GM11168 (cell line): Measurements from ENCODE around the gene GINS3.

Experiments
- in situ Hi-C: fragments of 300-500 bp; cut with MboI; formaldehyde crosslinking; loops from one replicate; pipeline ENCODE4 v1.12.0; 2022; ENCODE audit warnings: low sequenced_read_pairs; ENCODE audit not compliant: unreplicated experiment

The GINS3 gene

DNA sequence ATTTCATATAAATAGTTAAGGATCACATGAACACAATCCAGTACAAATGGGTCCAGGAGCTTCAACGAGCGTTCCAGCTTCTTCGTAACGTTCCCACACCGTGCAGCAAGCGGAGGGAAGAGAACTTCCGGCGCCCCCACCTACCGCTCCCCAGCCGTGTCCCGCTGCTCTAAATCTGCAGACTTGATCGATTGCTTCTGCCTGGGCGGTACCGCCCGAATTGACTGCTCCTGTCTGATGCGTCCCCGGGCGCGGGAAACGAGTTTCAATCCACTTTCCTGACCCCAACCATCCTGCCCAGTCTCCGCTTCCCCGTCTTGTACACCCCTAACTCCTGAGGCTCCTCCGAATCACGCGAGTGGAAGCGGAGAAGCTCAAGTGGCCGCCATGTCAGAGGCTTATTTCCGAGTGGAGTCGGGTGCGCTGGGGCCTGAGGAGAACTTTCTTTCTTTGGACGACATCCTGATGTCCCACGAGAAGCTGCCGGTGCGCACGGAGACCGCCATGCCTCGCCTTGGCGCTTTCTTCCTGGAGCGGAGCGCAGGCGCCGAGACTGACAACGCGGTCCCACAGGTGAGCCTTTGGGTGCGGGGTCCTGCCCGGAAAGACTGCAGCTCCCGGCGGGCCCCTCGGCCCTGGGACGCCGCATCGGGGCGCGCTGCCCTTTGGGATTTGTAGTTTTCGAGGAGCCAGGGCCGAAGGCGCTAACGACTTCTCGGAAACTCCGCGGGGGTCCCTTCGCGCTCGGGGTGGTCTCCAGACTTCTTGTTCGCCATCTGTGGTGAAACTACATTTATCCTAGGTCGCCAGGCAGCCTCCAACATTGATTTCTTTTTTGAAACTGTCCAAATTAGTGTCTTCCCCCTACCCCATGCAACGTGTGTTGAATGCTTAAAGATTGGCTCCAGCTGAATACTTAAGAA lies at the start of gene GINS3:
GINS3 (plus strand) TSS at position 257 of the 923 bp plus-strand sequence; CDS start at position 388, 131 bp downstream.
- in situ Hi-C loops, result no loop called here

DNA sequence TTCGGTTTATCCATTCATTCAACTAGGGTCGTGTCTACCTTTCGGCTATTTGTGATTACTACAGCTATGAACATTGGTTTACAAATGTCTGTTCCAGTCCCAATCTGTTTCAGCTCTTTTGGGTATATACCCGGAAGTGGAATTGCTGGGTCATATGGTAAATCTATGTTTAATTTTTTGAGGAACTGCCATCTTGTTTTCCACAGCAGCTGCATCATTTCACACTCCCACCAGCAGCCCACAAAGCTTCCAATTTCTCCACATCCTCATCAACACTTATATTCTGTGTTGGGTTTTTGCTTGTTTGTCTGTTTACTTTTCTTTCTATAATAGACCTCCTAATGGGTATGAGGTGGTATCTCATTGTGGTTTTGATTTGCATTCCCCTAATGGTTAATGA lies 48.7 kb upstream of the GINS3 start:
- in situ Hi-C loops, result no loop called here

DNA sequence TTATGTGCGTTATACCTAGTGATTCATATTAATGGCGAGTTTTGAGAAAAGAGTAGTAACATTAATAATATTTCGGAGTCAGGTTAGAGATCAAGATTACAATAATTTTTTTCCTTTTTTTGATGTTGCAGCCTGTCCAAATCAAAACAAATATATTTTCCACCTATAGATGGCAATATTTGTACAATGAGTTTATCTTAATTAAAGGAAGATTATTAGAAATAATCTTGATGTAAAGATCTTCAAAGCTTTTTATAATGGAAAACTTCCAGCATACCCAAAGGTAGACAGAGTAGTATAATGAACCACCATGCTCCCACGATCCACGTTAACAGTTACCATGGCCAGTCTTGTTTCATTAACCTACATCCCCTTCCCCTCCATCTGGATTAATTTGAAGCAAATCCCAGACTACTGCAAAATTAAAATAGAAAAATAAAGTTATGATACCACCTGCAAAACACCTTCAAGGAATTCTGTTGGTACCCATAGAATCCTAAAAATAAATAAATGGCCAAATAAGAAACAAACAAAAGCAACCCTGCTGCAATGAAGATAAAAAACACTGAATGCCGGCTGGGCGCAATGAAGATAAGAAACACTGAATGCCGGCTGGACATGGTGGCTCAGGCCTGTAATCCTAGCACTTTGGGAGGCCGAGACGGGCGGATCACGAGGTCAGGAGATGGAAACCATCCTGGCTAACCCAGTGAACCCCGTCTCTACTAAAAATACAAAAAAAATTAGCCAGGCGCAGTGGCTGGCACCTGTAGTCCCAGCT lies 46.5 kb upstream of the GINS3 start:
- in situ Hi-C loops, result no loop called here

DNA sequence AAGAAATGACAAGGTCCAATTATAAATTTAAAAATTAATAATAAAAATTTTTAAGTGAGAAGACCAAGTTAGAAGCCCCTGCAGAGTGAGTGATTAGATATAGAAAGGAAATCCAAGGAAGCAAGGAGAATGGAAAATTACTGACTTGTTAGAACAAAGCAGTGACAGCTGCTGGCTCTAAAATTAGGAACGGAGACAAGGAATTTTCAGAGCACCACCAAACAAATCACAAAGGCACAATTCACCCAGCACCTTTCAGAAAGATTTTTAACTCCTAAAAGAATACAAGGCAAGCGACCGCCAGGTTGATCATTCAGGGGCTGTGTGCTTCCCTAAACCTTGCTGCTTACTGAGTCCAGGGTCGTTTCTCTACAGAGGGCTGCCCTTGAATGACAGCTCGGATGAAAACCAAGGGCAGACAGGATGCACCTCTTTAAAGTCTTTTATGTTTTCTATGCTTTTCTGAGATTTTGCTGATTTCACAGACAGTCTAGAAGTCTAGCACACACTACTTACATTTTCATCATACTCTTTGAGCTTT lies 45.4 kb upstream of the GINS3 start:
- in situ Hi-C loops, result no loop called here

DNA sequence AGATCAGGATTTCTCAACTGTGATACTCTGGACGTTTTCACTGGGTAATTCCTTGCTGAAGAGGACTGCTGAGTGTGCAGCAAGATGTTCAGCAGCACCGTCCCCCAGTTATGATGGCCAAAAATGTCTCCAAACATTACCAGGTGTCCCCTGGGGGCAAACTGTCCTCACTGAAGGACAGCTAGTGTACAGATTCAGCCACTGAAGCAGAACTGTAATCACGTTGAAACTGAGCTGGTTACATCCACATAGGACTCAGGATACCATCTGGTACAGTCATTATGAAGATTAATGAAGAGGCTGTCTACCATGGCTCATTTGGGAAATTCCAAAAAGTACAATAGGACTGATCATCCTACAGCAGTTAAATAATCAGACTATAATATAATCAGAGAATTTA lies 43.3 kb upstream of the GINS3 start:
- in situ Hi-C loops, result no loop called here

DNA sequence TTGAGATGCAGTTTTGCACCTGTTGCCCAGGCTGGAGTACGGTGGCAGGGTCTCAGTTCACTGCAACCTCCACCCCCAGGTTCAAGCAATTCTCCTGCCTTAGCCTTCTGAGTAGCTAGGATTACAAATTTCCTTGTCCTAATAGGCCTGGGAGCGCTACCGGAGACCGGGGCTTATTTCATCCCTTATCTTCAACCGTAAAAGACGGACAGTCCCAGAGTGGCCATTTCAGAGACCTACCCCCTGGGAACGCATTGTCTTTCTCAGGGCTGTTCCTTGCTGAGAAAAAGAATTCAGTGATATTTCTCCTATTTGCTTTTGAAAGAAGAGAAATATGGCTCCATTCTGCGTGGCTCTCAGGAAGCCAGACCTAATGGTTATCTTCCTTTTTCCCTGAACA lies 39.6 kb upstream of the GINS3 start:
- in situ Hi-C loops, result no loop called here

DNA sequence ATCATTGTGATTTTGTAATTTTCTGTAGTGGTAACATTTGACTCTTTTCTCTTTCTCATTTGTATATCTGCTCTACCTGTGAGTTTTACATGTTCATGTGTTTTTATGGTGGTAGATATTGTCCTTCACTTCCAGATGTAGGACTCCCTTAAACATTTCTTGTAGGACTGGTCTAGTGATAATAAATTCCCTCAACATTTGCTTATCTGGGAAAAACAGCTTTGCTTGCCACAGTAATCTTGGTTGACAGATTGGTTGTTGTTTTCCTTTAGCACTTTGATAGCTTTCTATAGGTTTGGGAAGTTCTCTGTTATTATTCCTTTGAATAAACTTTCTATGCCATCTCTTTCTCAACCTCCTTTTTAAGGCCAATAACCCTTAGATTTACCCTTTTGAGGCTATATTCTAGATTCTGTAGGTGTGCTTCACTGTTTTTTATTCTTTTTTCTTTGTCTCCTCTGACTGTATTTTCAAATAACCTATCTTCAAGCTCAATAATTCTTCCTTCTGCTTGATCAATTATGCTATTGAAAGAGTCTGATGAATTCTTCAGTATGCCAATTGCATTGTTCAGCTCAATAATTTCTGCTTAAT lies 32.1 kb upstream of the GINS3 start:
- in situ Hi-C loops, result no loop called here

DNA sequence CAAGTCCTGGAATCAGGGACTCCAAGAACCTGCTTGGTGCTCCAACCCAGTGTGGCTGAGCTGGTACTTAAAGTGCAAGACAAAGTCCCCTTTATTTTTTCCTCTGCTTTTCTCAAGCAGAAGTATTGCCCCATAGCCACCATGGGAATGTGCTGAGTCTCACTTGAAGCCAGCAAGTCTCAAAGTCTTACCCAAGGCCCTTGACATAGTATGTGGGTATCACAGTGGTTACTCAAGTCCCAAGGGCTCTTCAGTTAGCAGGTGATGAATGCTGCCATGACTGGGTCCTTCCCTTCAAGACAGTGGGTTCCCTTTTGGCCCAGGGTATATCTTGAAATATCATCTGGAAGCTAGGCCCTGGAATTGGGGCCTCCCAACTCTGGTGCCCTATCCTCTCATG lies 30.5 kb upstream of the GINS3 start:
- in situ Hi-C loops, result no loop called here

DNA sequence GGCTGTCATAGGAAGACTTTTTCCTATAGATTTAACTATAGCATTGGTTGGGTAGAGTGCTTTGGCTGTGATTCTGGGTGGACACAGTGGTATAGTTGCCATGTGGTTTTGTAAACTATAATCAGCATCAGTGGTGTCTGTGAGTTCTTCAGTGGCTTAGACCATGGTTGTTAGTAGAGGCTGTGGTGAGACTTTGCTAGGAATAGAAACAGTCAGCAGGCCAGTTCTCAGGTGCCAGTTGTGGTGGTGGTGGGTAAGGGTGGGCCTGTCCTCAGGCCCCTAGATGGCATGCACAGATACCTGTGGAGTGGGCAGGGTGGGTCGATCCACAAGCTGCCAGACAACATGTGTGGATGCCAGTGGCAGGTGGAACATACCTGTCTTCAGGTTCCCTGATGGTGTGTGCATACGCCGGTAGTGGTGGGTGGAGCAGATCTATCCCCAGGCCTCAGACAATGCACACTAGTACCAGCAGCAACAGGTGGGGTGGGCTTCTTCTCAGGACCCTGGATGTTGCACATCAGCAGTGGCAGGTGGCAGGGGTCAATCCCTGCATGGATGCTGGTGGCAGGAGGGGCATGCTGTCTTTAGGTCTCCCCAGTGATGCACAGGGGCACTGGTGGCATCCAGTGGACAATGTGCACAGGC lies 28.4 kb upstream of the GINS3 start:
- in situ Hi-C loops, result no loop called here

DNA sequence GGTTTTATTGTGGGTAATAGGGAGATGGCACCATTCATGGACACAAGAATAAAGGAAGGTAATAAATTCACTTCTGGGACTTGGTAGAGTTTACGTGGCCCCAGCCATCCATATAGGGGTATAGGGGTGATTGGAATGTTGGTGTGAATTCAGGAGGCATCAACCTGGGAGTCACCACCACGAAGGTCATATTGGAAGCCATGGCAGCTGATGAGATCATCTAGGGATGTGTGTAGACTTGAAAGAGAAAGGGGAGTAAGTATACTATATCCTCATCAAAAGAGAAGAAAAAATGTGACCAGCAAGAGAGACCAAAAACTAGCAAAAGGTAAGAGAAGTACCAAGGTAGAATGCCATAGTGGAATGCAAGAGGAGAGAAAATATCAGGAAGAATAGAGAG lies 26.6 kb upstream of the GINS3 start:
- in situ Hi-C loops, result no loop called here

DNA sequence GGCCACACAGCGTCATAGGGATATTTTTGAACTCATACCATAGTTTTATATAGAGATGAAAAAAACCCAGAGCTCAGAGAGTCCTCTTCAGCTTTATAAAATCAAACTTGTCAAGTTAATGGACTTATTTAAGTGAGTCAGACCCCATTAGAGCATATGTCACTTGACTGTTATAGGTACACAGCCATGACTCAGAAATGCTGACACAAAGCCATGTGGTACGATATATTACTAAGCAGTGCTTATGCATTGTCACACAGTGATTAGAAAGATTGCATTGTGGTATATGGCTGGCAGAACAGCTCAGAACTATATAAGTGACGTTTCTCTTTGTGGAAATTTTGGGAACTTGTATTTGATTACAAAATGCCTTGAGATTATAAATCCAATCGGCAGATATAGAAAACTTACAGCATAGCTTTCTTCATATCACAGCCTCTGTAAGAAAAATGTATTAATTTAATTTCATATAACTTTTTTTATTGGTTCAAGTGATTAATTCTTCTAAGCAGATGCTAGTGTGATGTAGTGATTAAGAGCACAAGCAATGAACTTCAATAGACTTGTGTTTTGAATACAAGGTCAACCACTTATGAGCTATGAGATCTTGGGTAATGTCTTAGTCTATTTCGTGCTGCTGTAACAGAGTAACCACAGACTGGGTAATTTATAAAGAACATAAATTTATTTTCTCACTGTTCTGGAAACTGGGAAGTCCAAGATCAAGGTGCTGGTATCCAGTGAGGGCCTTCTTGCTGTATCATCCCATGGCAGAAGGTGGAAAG lies 25.8 kb upstream of the GINS3 start:
- in situ Hi-C loops, result no loop called here

DNA sequence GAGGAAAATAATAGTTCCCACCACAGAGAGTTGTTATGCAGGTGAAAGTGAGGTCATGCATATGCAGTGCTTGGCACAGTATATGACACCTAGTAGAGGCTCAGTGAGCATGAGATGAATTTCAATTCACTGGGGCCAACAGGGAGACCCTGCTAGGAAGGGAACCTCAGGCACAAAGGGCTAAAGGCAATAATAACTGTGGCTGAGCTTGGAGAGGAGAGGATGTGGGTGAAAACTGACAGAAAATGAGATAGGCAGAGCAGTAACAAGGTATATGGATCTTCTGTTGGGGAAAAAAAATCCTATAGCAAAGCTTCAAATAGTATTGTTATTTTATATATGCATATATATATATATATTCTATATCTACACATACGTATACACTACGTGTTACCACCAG lies 25.0 kb upstream of the GINS3 start:
- in situ Hi-C loops, result no loop called here

DNA sequence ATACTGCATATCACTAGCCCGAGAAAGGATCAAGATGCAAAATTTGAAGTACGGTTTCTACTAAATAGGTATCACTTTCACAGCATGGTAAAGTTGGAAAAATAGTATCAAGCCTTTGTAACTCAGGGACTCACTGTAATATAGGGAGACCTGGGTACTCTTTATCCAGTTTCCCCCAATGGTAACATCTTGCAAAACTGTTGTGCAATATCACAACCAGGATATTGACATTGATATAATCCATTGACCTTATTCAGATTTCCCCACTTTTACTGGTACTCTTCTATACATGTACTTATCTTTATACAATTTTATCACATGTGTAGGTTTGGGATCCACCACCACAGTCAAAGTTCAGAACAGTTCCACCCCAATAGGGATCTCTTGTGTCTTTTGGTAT lies 20.4 kb upstream of the GINS3 start:
- in situ Hi-C loops, result no loop called here

DNA sequence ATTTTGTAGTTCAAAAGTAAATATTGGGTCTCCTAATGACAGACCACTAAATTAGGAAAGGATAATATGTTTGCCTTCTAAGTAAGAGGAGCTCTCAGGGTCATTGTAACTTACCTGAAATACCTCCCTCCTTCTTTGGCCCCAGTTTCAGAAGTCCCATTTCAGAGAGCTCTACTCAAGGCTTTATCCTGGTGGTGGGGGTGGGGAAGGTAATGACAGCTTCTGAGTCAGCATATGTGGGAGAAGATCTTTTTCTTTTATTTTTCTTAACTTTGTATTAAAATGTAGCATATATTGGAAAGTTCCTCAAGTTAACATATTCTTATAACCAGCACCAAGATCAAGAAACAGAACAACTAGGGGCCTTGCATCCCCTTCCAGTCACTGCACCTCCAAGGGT lies 16.9 kb upstream of the GINS3 start:
- in situ Hi-C loops, result no loop called here

DNA sequence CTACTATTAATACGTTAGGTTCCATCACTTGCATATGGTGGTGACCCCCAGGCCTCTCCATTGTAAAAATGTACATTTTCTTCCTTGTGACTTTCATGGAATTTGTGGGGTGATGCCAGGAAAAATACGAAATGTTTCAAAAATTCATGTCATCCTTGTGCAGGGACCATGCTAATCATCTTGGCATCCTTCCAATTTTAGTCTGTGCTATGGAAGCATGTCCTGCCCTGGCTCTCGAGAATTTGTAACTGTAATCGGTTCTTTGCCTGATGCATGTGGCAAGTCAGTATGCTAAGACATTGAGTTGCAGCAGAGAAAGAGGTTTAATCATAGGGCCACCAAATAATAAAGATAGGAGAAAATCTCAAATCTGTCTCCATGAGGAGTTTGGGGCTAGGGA lies 14.3 kb upstream of the GINS3 start:
- in situ Hi-C loops, result no loop called here

DNA sequence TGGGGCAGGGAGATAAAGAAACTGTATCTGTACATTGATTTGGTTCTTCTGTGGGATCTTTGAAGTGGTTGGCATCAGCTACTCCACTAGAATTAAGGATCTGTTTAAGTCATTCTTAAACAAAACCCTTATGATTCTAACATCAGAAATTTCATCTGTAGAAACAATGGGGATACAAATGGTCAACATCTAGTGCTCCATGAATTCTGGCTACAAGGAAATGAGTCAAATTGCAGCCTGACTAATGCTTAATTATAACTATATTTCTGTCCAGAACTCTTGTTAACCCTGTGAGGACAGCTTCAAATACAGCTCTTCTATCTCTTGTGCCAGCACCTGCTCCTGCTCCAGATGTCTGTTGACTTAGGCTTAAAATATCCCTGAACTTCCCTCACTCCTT lies 13.9 kb upstream of the GINS3 start:
- in situ Hi-C loops, result no loop called here

DNA sequence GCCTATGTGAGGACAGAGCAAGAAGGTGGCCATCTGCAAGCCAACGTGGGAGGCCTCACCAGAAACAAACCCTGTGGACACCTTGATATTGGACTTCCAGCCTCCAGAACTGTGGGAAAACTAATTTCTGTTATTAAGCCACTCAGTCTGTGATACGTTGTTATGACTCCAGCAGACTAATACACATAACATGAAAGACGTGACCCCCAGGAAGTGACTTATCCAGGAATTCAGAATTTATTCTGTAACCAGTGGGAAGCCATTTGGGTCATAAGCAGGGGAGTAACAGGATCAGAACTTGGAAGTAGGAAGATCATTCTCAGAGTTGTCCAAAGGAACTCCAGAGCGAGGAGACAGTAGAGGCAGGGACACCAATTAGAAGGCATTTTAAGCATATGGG lies 12.5 kb upstream of the GINS3 start:
- in situ Hi-C loops, result no loop called here

DNA sequence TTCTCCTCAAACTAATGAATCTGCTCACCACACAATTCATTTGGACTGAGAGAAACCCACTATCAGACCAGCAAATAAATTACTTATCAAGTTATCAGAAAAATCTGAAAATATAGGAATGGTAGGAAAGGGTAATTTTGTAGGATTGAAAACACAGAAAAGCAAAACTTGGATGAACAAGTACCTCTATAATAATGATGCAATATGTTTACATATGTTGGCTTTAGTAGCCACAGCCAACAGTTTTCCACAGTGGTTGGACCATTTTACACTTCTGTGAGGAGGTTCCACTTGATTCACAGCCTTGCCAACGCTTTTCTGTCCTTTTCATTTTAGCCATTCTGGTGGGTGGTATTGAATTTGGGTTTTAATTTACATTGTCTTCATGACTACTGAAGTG lies 10.6 kb upstream of the GINS3 start:
- in situ Hi-C loops, result no loop called here

DNA sequence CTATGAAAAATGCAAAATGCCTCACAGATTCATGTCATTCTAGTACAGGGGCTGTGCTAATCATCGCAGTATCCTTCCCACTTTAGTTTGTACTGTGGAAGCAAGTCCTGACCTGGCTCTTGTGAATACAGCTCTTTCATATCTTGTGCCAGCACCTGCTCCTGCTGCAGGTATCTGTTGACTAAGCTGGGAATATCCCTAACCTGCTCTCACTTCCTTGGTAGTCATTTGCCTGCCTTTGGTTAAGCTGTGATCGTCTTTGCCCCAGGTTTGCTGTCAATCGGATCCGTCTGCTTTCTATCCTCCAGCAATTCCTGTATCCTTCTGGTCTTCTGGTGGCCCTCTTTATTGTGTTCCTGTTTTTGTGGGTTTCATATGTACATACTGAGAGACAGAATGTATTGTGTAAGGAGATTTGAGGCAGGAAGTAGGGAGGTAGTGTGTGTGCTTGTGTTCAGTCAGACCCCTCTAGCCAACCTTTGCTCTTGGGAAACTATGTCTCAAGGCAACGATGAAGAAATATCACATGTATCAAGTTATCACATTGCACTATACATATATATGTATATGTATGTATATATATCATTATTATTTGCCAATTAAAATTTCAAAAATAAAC lies 7.7 kb upstream of the GINS3 start:
- in situ Hi-C loops, result no loop called here
